Rectal smooth muscle tissue (tissue), 1 donor: ENCODE data around the gene ZNF497.

Experiments
- H3K27ac ChIP-seq: one replicate; pipeline ENCODE4 v1.7.0; 2013; ENCODE audit warnings: low read depth, low read length, inconsistent platforms
- H3K27me3 ChIP-seq: one replicate; pipeline ENCODE4 v1.7.0; 2013; ENCODE audit warnings: low read length; ENCODE audit not compliant: control insufficient read depth, insufficient read depth
- H3K36me3 ChIP-seq: one replicate; pipeline ENCODE4 v1.7.0; 2013; ENCODE audit warnings: low read length; ENCODE audit not compliant: control insufficient read depth, insufficient read depth
- H3K4me1 ChIP-seq: one replicate; pipeline ENCODE4 v1.7.0; 2013; ENCODE audit warnings: low read length; ENCODE audit not compliant: control insufficient read depth, insufficient read depth
- H3K4me3 ChIP-seq: one replicate; pipeline ENCODE4 v1.7.0; 2013; ENCODE audit warnings: low read length
- H3K9ac ChIP-seq: one replicate; pipeline ENCODE4 v1.7.0; 2013; ENCODE audit warnings: low read length

ZNF497 gene

DNA sequence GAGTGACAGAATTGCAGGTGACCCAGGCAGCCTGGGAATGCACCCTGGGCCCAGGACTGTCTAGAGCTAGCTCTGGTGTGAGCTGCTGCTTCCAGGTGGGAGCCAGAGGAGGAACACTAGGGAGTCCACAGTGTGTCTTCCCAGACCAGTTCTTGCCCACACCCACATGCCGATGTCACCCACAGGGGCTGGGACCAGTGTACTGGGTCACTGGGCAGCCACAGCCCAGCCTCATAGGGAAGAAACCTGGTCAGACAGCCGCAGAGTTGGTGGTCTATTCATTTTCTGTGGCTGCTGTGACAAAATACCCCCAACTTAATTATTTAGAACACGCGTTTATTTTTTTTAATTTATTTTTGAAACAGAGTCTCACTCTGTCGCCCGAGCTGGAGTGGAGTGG is 36.0 kb upstream of the ZNF497 start:
- Histone ChIP-seq H3K36me3 (peaks cover 9% of the 10 kb centered on the region), H3K27ac (no peak overlapping the region), H3K4me3 (no peak overlapping the region), H3K9ac (no peak overlapping the region), H3K4me1 (peaks cover 7% of the 10 kb centered on the region), H3K27me3 (peaks cover 20% of the 10 kb centered on the region)

DNA sequence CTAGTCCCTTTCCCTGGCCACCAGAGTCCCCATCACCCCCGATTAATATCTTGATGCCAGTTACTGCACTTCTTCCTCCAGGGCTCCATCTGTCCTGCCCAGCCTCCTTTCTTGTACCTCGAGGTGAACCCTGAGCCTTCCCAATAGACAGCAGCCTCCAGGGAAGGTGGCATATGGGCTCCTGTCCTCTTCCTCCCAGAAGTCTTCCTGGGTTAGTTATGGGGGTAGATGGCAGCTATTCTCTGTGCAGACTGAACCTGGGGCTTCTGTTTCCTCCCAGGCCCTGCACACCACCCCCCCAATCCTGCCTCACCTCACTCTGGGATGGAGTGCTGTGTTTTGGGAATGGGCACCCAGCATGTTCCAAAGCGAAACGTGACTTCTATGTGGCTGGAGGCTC is 35.5 kb upstream of the ZNF497 start:
- H3K9ac ChIP-seq, result no peak overlapping the region
- H3K4me3 ChIP-seq, result no peak overlapping the region
- H3K27ac ChIP-seq, result no peak overlapping the region
- H3K36me3 ChIP-seq, result peaks cover 13% of the 10 kb centered on the region
- H3K4me1 ChIP-seq, result peaks cover 7% of the 10 kb centered on the region
- peaks cover 20% of the 10 kb centered on the region for H3K27me3 ChIP-seq

DNA sequence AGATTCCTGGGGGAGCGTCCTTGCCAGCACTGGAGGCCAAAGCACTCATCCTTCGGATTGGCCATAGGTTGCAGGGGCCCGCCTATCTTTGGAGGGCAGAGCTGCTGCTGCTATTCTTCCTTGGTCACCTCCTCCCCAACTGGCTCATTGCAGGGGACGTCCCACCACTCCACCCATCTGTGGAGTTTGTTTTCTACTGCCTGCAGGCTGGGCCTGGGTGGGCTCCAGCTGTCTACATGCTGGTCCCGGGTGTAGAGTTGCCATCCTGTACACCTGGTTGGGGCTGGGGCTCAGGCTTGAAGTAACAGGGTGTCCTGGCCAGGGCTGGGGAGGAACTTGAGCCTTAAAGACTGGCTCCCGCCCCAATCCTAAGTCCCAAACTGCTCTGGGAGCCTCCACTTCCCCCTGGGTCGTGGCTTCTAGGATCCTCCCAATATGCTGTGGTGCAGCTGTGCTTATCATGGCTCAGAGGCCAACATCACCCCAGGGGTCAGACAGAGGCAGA is 35.0 kb upstream of the ZNF497 start:
- peaks cover 20% of the 10 kb centered on the region for H3K27me3 ChIP-seq
- no peak overlapping the region for H3K27ac ChIP-seq
- no peak overlapping the region for H3K9ac ChIP-seq
- peaks cover 7% of the 10 kb centered on the region for H3K4me1 ChIP-seq
- H3K36me3 ChIP-seq, result peaks cover 18% of the 10 kb centered on the region
- H3K4me3 ChIP-seq, result no peak overlapping the region

DNA sequence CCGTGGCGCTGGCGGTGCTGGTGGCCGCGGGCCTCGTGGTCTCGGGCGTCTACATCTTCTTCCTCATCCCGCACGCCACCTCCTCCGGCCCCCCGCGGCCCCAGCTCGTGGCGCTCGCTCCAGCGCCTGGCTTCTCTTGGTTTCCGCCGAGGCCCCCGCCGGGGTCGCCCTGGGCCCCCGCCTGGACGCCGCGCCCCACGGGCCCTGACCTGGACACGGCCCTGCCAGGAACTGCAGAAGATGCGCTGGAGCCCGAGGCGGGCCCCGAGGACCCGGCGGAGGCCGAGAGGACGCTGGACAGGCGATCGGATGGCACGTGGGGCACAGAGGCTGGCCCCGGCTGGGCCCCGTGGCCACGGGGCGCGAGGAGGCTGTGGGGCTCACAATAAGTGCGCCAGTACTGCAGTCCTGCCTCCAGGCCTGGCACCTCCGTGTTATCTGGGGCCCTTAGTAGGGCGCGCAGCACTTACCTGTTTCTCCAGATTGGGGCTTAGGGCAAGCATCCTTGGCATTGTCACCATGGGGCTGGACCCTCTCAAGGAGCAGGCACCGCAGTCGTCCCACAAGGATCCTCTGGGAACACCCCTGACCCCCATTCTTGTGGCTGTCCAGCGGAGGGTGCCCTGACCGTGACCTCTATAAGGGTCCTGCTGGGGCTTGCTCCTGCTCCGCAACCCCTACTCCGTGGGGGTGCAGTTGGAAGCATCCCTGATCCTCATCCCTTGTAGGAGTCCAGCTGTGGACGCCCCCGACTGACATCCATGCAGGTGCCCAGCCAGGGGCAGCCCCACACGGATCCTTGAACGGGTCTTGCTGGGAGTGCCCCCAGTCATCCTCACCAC is 34.4 kb upstream of the ZNF497 start:
- H3K27ac ChIP-seq, result no peak overlapping the region
- H3K9ac ChIP-seq, result no peak overlapping the region

DNA sequence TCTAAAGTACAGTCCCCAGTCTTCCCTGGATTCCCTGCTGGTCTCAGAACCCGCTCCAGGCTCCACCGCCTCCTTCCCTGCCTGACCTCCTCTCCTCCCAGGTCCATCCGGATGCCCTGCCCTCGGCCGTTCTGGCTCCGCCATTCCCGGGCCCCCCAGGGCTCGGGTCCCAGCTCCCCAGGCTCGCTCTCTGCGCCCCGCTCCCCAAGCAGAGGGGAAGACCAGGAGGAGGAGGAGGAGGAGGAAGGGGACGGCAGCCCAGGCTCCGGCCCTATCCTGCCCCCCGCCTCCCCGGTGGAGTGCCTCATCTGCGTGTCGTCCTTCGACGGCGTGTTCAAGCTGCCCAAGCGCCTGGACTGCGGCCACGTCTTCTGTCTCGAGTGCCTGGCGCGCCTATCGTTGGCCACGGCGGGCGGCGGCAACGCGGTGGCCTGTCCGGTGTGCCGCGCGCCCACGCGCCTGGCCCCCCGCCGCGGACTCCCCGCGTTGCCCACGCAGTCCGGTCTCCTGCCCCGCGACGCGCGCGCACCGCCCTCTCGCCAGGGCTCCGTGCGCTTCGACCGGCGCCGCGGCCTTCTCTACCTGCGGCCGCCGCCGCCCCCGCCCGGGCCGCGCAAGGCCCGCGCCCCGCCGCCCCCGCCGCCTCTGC is 33.6 kb upstream of the ZNF497 start:
- Histone ChIP-seq H3K4me1 (peaks cover 7% of the 10 kb centered on the region), H3K9ac (no peak overlapping the region), H3K4me3 (peak overlapping the region; percentile 17), H3K36me3 (peaks cover 20% of the 10 kb centered on the region), H3K27ac (no peak overlapping the region), H3K27me3 (peaks cover 20% of the 10 kb centered on the region)

More for the DNA sequence above, 34.4 kb upstream of the ZNF497 start:
- peaks cover 7% of the 10 kb centered on the region for H3K4me1 ChIP-seq
- peaks cover 20% of the 10 kb centered on the region for H3K27me3 ChIP-seq
- peaks cover 20% of the 10 kb centered on the region for H3K36me3 ChIP-seq
- H3K4me3 ChIP-seq, result no peak overlapping the region

DNA sequence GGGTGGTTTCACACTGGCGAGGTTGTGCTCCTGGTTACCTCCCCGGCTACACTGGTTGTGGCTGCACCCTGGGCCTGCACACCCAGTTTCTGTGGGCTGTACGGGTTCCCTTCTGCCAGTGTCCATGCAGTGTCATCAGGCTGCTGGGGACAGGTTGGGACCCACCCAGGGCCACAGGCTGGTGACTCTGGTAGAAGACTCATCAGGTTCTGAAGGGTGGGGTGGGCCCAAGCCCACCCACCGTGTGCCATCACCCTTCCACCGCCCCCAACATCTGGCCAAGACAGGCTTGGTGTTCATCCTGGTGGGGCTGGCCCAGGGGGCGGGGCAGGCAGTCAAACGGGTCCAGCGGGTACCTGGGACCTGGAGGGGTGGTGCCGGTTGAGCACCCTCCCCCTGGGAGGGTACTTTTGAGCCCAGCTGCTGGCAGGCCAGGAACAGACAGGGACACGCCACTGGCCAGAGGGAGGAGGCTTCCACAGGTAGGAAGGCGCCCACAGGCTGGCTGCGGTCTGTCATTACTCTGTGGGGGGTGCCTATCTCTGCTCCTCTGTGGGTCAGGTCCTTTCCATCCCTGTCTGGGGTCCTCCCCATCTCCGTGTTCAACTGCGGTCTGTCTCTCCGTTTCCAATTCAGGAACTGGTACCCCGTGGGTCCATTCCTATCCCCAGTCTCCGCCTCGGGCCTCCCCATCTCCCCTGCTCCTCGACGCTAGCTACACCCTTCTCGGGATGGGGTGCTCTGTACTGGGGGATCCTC is 32.8 kb upstream of the ZNF497 start, which contains the start of gene RNF225:
Gene RNF225, plus strand, starts transcription at position 437 of the 759 bp plus-strand sequence. CDS start 434 bp downstream, outside the sequence.
- peak within 1 kb of the TSS; percentile 17 for H3K4me3 ChIP-seq
- no peak within 1 kb of the TSS for H3K9ac ChIP-seq
- H3K4me1 ChIP-seq, result peaks cover under 1% of the 10 kb centered on the region
- peaks cover 20% of the 10 kb centered on the region for H3K36me3 ChIP-seq
- no peak within 1 kb of the TSS for H3K27ac ChIP-seq
- peaks cover 20% of the 10 kb centered on the region for H3K27me3 ChIP-seq

GRCh38 chr19:58394821-58395219 is 32.3 kb upstream of the ZNF497 start:
- H3K27me3 ChIP-seq, result peaks cover 20% of the 10 kb centered on the region
- H3K27ac ChIP-seq, result no peak overlapping the region
- H3K9ac ChIP-seq, result no peak overlapping the region
- H3K4me1 ChIP-seq, result no peaks in the 10 kb centered on the region
- H3K36me3 ChIP-seq, result peaks cover 20% of the 10 kb centered on the region
- H3K4me3 ChIP-seq, result no peak overlapping the region

DNA sequence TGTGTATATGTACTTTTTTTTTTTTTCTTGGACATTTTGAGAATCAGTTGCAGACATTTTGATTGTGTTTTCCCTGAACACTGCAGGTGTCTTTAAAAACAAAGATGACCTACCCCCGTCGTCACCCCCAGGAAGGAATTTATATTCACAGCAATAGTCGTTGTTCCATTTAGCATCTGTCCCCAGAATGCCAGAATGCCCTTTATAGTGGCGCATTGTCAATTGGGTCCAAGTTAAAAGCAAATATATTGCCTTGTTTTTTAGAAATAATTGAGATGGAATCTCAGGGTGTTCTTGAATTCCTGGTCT is 31.1 kb upstream of the ZNF497 start:
- Histone ChIP-seq H3K9ac (no peak overlapping the region), H3K27me3 (peaks cover 20% of the 10 kb centered on the region), H3K4me3 (no peak overlapping the region), H3K27ac (no peak overlapping the region), H3K4me1 (no peaks in the 10 kb centered on the region), H3K36me3 (peaks cover 21% of the 10 kb centered on the region)

- Histone ChIP-seq H3K36me3 (peaks cover 24% of the 10 kb centered on the region), H3K4me1 (no peaks in the 10 kb centered on the region), H3K9ac (no peak overlapping the region), H3K4me3 (no peak overlapping the region), H3K27ac (no peak overlapping the region), H3K27me3 (peaks cover 20% of the 10 kb centered on the region)
Observed at GRCh38 chr19:58392945-58393724, 30.6 kb upstream of the ZNF497 start.

DNA sequence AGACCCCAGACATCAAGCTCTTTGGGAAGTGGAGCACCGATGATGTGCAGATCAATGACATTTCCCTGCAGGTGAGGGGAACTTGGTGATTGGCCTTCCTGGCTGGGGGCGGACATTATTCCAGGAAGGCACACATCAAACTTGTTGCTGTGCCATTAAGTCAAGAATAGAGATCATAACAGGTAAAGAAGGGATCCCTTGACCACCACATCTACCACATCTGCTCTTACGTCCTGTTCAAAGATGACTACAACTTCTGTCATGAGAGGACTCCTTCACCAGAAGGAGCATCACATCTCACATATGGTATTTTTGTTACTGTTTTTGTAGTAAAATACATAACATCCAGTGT is 25.6 kb upstream of the ZNF497 start:
- Histone ChIP-seq H3K9ac (peak overlapping the region; percentile 83), H3K27ac (no peak overlapping the region), H3K36me3 (peaks cover 12% of the 10 kb centered on the region), H3K4me3 (peak overlapping the region; percentile 98), H3K4me1 (peaks cover 17% of the 10 kb centered on the region), H3K27me3 (no peaks in the 10 kb centered on the region)

GRCh38 chr19:58387338-58388174 is 25.0 kb upstream of the ZNF497 start:
- H3K27ac ChIP-seq, result peak overlapping the region; percentile 99
- peaks cover 17% of the 10 kb centered on the region for H3K4me1 ChIP-seq
- peak overlapping the region; percentile 83 for H3K9ac ChIP-seq
- H3K27me3 ChIP-seq, result no peaks in the 10 kb centered on the region
- H3K36me3 ChIP-seq, result peaks cover 6% of the 10 kb centered on the region
- peak overlapping the region; percentile 98 for H3K4me3 ChIP-seq
